PC-9 (cell line): ENCODE data around the gene AKR1B15. TPM values are rescaled to one million over a fixed set of nuclear protein-coding genes. Genes with fewer than 3 reads are reported as not detected.

Experiments
- BruUV-seq: library from RNA; stranded (reverse); fragments of 400-500 nt; replicated peaks from 2 replicates; lab custom pipeline; 2021; lab: Mats Ljungman, UMichigan
- CTCF ChIA-PET: fragments of 300-600 bp; sonication (Branson Sonifier 250); formaldehyde crosslinking; loops from one replicate; lab custom pipeline; 2022; ENCODE audit warnings: antibody characterized with exemption; lab: Charles Lee
- POLR2A ChIA-PET: fragments of 300-600 bp; sonication (Branson Sonifier 250); formaldehyde crosslinking; loops from one replicate; lab custom pipeline; 2022; ENCODE audit warnings: antibody characterized with exemption; ENCODE audit not compliant: unreplicated experiment; lab: Charles Lee
- DNase-seq, 2 experiments: peaks; one replicate each; pipeline versions ENCODE4 v3.0.0 to v3.0.0-alpha.2; 2015 to 2022; ENCODE audit warnings: mixed read lengths in 1 of 2
- H2AFZ ChIP-seq: fragments of 200-600 bp; sonication (generic); 2 replicates; pipeline ENCODE4 v1.8.1; 2017; ENCODE audit warnings: antibody characterized with exemption
- H3F3A ChIP-seq: fragments of 200-600 bp; sonication (generic); 2 replicates; pipeline ENCODE4 v1.8.1; 2017; ENCODE audit warnings: antibody characterized with exemption, mild to moderate bottlenecking, low read depth; ENCODE audit not compliant: insufficient read depth
- H3K27ac ChIP-seq: fragments of 200-600 bp; sonication (generic); 2 replicates; pipeline ENCODE4 v1.6.1; 2016; ENCODE audit warnings: mixed run types
- H3K27me3 ChIP-seq: fragments of 200-600 bp; sonication (generic); 2 replicates; pipeline ENCODE4 v1.6.1; 2016; ENCODE audit warnings: low read depth, mixed run types; ENCODE audit not compliant: insufficient read depth
- H3K36me3 ChIP-seq: fragments of 200-600 bp; sonication (generic); 2 replicates; pipeline ENCODE4 v1.6.1; 2016; ENCODE audit warnings: low read depth, mixed run types
- H3K4me1 ChIP-seq: fragments of 200-600 bp; sonication (generic); replicated peaks from 2 replicates; pipeline ENCODE4 v1.6.1; 2016; ENCODE audit warnings: mixed run types; ENCODE audit not compliant: insufficient read depth
- H3K4me2 ChIP-seq: fragments of 200-600 bp; sonication (generic); 2 replicates; pipeline ENCODE4 v1.6.1; 2017; ENCODE audit warnings: mixed run types
- H3K4me3 ChIP-seq: fragments of 200-600 bp; sonication (generic); 2 replicates; pipeline ENCODE4 v1.6.1; 2016; ENCODE audit warnings: mixed run types
- H3K79me2 ChIP-seq: fragments of 200-600 bp; sonication (generic); 2 replicates; pipeline ENCODE4 v1.6.1; 2017; ENCODE audit warnings: low read depth, mixed run types
- H3K9me2 ChIP-seq: fragments of 200-600 bp; sonication (generic); 2 replicates; pipeline ENCODE4 v1.8.1; 2017; ENCODE audit warnings: mild to moderate bottlenecking; ENCODE audit not compliant: insufficient read depth
- H3K9me3 ChIP-seq: fragments of 200-600 bp; sonication (generic); 2 replicates; pipeline ENCODE4 v1.8.1; 2016; ENCODE audit warnings: low read depth; ENCODE audit not compliant: insufficient read depth
- H4K20me1 ChIP-seq: fragments of 200-600 bp; sonication (generic); 2 replicates; pipeline ENCODE4 v1.8.1; 2017; ENCODE audit not compliant: insufficient read depth
- EZH2 ChIP-seq: fragments of 200-600 bp; sonication (generic); IDR thresholded peaks from 2 replicates; pipeline ENCODE4 v1.8.0; 2017; ENCODE audit warnings: antibody characterized with exemption, low read depth
- intact Hi-C: fragments of 100-400 bp; cut with micrococcal nuclease; formaldehyde crosslinking; loops from one replicate; pipeline ENCODE4 v1.10.0; 2022; ENCODE audit not compliant: unreplicated experiment
- total RNA-seq: library from RNA; stranded (reverse); gene quantifications from 2 replicates; pipeline ENCODE4 v1.2.3, GENCODE V29; 2021
- TF ChIP-seq, protein P1 (sequence below): fragments of 200-600 bp; sonication (generic); conservative IDR thresholded peaks from 2 replicates; pipeline ENCODE4 v1.6.1; 2017; ENCODE audit warnings: mixed run types, antibody characterized with exemption, mild to moderate bottlenecking, moderate library complexity

AKR1B15 gene
- total RNA-seq, 1 experiment from 2014 or later = 3.4 TPM

DNA sequence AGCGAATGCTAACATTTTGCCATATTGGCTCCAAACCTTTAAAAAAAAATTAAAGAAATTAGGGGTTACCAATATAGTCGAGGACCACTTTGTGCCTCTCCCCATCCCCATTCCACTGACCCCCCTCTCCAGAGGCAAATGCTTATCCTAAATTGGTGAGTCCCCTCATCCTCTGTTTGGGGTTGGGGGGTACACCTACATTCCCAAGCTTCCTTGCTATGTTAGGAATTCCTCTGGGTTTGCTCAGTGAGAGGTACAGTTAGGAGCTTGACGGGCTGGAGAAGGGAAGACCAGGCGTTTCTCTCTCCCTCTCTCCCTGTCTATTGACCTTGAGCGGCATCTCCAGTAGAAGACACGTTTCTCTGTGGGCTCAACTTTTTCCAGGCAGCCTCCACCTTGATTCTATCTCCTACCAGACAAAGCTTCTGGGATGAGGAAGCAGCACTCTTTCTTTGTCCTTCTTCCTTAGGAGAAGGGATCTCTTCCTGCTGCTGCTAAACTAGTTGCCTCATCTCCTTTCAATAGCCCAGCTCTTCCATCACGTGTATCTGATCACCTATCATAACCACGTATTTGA is 6.6 kb upstream of the AKR1B15 start:
- H3K9me2 ChIP-seq = no peaks in the 10 kb centered on the region
- H3K4me1 ChIP-seq = peaks cover 11% of the 10 kb centered on the region
- no peak overlapping the region for H2AFZ ChIP-seq
- H3K9me3 ChIP-seq = no peaks in the 10 kb centered on the region
- peaks cover 37% of the 10 kb centered on the region for H3K36me3 ChIP-seq
- no peak overlapping the region for H3K4me3 ChIP-seq
- no peaks in the 10 kb centered on the region for H4K20me1 ChIP-seq
- intact Hi-C loops = no loop called here
- no peaks in the 10 kb centered on the region for H3K27me3 ChIP-seq
- no TSS peak for BruUV-seq
- no peak overlapping the region for H3K4me2 ChIP-seq
- no peak for DNase-seq
- peak overlapping the region; percentile 47 for H3K27ac ChIP-seq
- CTCF ChIA-PET = no interaction called here
- H3F3A ChIP-seq = peaks cover 89% of the 10 kb centered on the region
- no peaks in the 10 kb centered on the region for H3K79me2 ChIP-seq
- POLR2A ChIA-PET = no interaction called here
- TF ChIP-seq, protein P1, sequence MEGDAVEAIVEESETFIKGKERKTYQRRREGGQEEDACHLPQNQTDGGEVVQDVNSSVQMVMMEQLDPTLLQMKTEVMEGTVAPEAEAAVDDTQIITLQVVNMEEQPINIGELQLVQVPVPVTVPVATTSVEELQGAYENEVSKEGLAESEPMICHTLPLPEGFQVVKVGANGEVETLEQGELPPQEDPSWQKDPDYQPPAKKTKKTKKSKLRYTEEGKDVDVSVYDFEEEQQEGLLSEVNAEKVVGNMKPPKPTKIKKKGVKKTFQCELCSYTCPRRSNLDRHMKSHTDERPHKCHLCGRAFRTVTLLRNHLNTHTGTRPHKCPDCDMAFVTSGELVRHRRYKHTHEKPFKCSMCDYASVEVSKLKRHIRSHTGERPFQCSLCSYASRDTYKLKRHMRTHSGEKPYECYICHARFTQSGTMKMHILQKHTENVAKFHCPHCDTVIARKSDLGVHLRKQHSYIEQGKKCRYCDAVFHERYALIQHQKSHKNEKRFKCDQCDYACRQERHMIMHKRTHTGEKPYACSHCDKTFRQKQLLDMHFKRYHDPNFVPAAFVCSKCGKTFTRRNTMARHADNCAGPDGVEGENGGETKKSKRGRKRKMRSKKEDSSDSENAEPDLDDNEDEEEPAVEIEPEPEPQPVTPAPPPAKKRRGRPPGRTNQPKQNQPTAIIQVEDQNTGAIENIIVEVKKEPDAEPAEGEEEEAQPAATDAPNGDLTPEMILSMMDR = no peak
- no peak for TF ChIP-seq EZH2

DNA sequence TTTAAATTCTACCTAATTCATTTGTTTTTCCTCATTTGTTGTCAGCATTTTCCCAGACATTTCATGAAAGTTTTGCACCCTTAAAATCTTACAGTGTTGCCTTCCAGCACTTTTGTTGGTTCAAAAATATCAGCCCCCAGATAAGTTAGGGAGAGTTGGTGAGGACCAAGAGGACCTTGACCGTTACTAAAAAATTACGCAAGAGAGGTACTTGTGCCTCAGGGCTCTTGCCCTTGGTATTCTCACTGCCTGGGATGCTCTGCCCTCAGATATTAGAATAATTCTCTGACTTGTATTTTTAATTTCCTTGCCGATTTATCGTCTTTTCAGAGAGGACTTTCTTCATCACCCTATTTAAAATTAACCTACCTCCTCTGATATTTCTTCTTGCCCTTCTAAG is 3.5 kb upstream of the AKR1B15 start:
- BruUV-seq = no TSS peak
- intact Hi-C loops = no loop called here
- POLR2A ChIA-PET = no interaction called here

DNA sequence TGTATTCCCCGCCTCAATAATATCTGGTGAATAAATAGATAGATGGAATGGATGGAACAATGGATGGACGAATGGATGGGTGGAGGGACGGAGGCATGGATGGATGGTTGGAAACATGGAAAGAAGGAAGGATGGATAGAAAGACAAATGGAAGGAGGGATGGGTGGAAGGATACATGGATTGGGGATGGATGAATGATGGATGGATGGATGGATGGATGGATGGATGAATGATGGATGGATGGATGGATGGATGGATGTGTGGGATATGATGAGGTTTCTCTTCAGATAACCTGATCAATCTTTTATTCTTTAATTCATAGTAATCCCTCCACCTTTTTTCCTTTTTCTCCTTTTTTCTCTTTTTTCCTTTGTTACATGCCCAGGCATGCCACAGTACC is 3.0 kb upstream of the AKR1B15 start:
- BruUV-seq = no TSS peak
- Histone ChIP-seq H3K27me3 (no peaks in the 10 kb centered on the region), H3K9me3 (no peaks in the 10 kb centered on the region), H3F3A (peaks cover 74% of the 10 kb centered on the region), H4K20me1 (no peaks in the 10 kb centered on the region), H3K4me2 (no peak overlapping the region), H3K36me3 (peaks cover 7% of the 10 kb centered on the region), H3K79me2 (0 out of 2 replicates have a peak, but pooled peaks cover 4% of the 10 kb centered on the region), H3K9me2 (no peaks in the 10 kb centered on the region), H3K27ac (no peak overlapping the region), H3K4me3 (no peak overlapping the region), H3K4me1 (peaks cover 42% of the 10 kb centered on the region), H2AFZ (no peak overlapping the region)
- ChIA-PET POLR2A (no interaction called here), CTCF (no interaction called here)
- DNase-seq = no peak
- no peak for TF ChIP-seq EZH2
- TF ChIP-seq, protein P1 = no peak
- intact Hi-C loops = no loop called here

More for the DNA sequence above, 3.5 kb upstream of the AKR1B15 start:
- H3K27me3 ChIP-seq = no peaks in the 10 kb centered on the region
- H3K79me2 ChIP-seq = 0 out of 2 replicates have a peak, but pooled peaks cover 4% of the 10 kb centered on the region
- no peak overlapping the region for H3K4me3 ChIP-seq
- no peak for DNase-seq
- peaks cover 40% of the 10 kb centered on the region for H3K4me1 ChIP-seq
- H3K9me2 ChIP-seq = no peaks in the 10 kb centered on the region
- H3K4me2 ChIP-seq = no peak overlapping the region
- peaks cover 80% of the 10 kb centered on the region for H3F3A ChIP-seq
- H3K9me3 ChIP-seq = no peaks in the 10 kb centered on the region
- CTCF ChIA-PET = no interaction called here
- TF ChIP-seq EZH2 = no peak
- TF ChIP-seq, protein P1 = no peak
- H4K20me1 ChIP-seq = no peaks in the 10 kb centered on the region
- peaks cover 12% of the 10 kb centered on the region for H3K36me3 ChIP-seq
- H2AFZ ChIP-seq = no peak overlapping the region
- H3K27ac ChIP-seq = no peak overlapping the region
